WTC11 (cell line): ENCODE measurements around the gene DDX39A. TPM values are rescaled to one million over a fixed set of nuclear protein-coding genes. Genes with fewer than 3 reads are reported as not detected.

Source experiments
- ATAC-seq: fragments of 200-7000 bp; cut with Tn5 transposase; 2 replicates; pipeline ENCODE4 v1.10.0; 2021; ENCODE audit warnings: mild to moderate bottlenecking, moderate library complexity
- CTCF ChIA-PET: fragments of 300-600 bp; sonication (Branson Sonifier 250); formaldehyde crosslinking; loops from one replicate; lab custom pipeline; 2021; ENCODE audit warnings: antibody characterized with exemption; lab: Charles Lee
- POLR2A ChIA-PET: fragments of 350-600 bp; sonication (Branson Sonifier 250); formaldehyde crosslinking; loops from one replicate; lab custom pipeline; 2021; ENCODE audit warnings: antibody characterized with exemption; lab: Charles Lee
- DNase-seq: peaks from one replicate; pipeline ENCODE4 v3.0.0; 2021; ENCODE audit warnings: low spot score
- H3K27ac Mint-ChIP-seq: 2 replicates; pipeline ENCODE4 v1.8.0; 2021; ENCODE audit warnings: mixed read lengths
- H3K27me3 Mint-ChIP-seq: 2 replicates; pipeline ENCODE4 v1.8.0; 2021; ENCODE audit warnings: low read depth, mild to moderate bottlenecking, moderate library complexity, mixed read lengths
- H3K36me3 Mint-ChIP-seq: 2 replicates; pipeline ENCODE4 v1.8.0; 2021; ENCODE audit warnings: mixed read lengths
- H3K4me1 Mint-ChIP-seq: 2 replicates; pipeline ENCODE4 v1.8.0; 2022; ENCODE audit warnings: mixed read lengths
- H3K4me3 Mint-ChIP-seq: 2 replicates; pipeline ENCODE4 v1.8.0; 2021; ENCODE audit warnings: mild to moderate bottlenecking, moderate library complexity, mixed read lengths
- H3K9me3 Mint-ChIP-seq: 2 replicates; pipeline ENCODE4 v1.8.0; 2021; ENCODE audit warnings: mixed read lengths
- AR ChIP-seq: fragments of 250-450 bp; sonication (Bioruptor Pico); IDR thresholded peaks from 2 replicates; pipeline ENCODE4 v1.9.0; 2021; ENCODE audit warnings: mild to moderate bottlenecking
- CREM ChIP-seq: sonication (generic); formaldehyde crosslinking; IDR thresholded peaks from 2 replicates; pipeline ENCODE4 v1.8.1; 2022; ENCODE audit warnings: mild to moderate bottlenecking, missing genetic modification reagents, moderate library complexity
- FOXJ3 ChIP-seq: sonication (generic); formaldehyde crosslinking; IDR thresholded peaks from 2 replicates; pipeline ENCODE4 v1.9.0; 2021; ENCODE audit warnings: missing genetic modification reagents, mild to moderate bottlenecking, borderline replicate concordance
- FOXK1 ChIP-seq: sonication (generic); formaldehyde crosslinking; IDR thresholded peaks from 2 replicates; pipeline ENCODE4 v1.8.0; 2022; ENCODE audit warnings: mild to moderate bottlenecking, moderate library complexity, missing genetic modification reagents
- FOXP4 ChIP-seq: sonication (generic); formaldehyde crosslinking; IDR thresholded peaks from 2 replicates; pipeline ENCODE4 v1.8.0; 2022; ENCODE audit warnings: mild to moderate bottlenecking, missing genetic modification reagents
- IRF2 ChIP-seq: sonication (generic); formaldehyde crosslinking; IDR thresholded peaks from 2 replicates; pipeline ENCODE4 v1.8.0; 2022; ENCODE audit warnings: low read depth, missing genetic modification reagents, borderline replicate concordance
- MAX ChIP-seq: sonication (generic); formaldehyde crosslinking; IDR thresholded peaks from 2 replicates; pipeline ENCODE4 v1.8.0; 2022; ENCODE audit warnings: mild to moderate bottlenecking, missing genetic modification reagents
- MXD4 ChIP-seq: fragments of 250-450 bp; sonication (Bioruptor Pico); IDR thresholded peaks from 2 replicates; pipeline ENCODE4 v1.8.0; 2021; ENCODE audit warnings: mild to moderate bottlenecking, moderate library complexity, borderline replicate concordance
- MYBL2 ChIP-seq: sonication (generic); formaldehyde crosslinking; IDR thresholded peaks from 2 replicates; pipeline ENCODE4 v1.8.1; 2023; ENCODE audit warnings: mild to moderate bottlenecking, moderate library complexity, missing genetic modification reagents
- PRRX2 ChIP-seq: fragments of 250-450 bp; sonication (Bioruptor Pico); IDR thresholded peaks from 2 replicates; pipeline ENCODE4 v1.8.0; 2021; ENCODE audit warnings: mild to moderate bottlenecking
- RORB ChIP-seq: fragments of 250-450 bp; sonication (Bioruptor Pico); IDR thresholded peaks from 2 replicates; pipeline ENCODE4 v1.9.0; 2021; ENCODE audit warnings: mild to moderate bottlenecking
- STAT6 ChIP-seq: sonication (generic); formaldehyde crosslinking; conservative IDR thresholded peaks from 2 replicates; pipeline ENCODE4 v1.8.1; 2023; ENCODE audit warnings: mild to moderate bottlenecking, low read depth, missing genetic modification reagents, moderate library complexity
- ZBTB43 ChIP-seq: sonication (generic); formaldehyde crosslinking; IDR thresholded peaks from 2 replicates; pipeline ENCODE4 v1.8.1; 2023; ENCODE audit warnings: mild to moderate bottlenecking, missing genetic modification reagents
- ZMAT4 ChIP-seq: fragments of 250-450 bp; sonication (Bioruptor Pico); IDR thresholded peaks from 2 replicates; pipeline ENCODE4 v1.9.0; 2021; ENCODE audit warnings: mild to moderate bottlenecking
- ZNF281 ChIP-seq: sonication (generic); formaldehyde crosslinking; IDR thresholded peaks from 2 replicates; pipeline ENCODE4 v1.8.0; 2023; ENCODE audit warnings: mild to moderate bottlenecking, missing genetic modification reagents
- ZNF317 ChIP-seq: sonication (generic); formaldehyde crosslinking; IDR thresholded peaks from 2 replicates; pipeline ENCODE4 v1.8.1; 2023; ENCODE audit warnings: low read depth, mild to moderate bottlenecking, moderate library complexity, missing genetic modification reagents, borderline replicate concordance
- ZNF396 ChIP-seq: fragments of 250-450 bp; sonication (Bioruptor Pico); IDR thresholded peaks from 2 replicates; pipeline ENCODE4 v1.8.0; 2021; ENCODE audit warnings: mild to moderate bottlenecking, moderate library complexity, borderline replicate concordance
- ZNF425 ChIP-seq: fragments of 250-450 bp; sonication (Bioruptor Pico); conservative IDR thresholded peaks from 2 replicates; pipeline ENCODE4 v1.9.0; 2021; ENCODE audit warnings: mild to moderate bottlenecking
- total RNA-seq: library from RNA; stranded (reverse); gene quantifications from 3 replicates; pipeline ENCODE4 v1.2.3, GENCODE V29; 2021

Gene DDX39A
- total RNA-seq, 1 experiment from 2014 or later: 136 TPM

- TF ChIP-seq ZNF425 (CRISPR knock-in tag) (no peak), ZNF317 (CRISPR knock-in tag) (no peak), ZNF396 (no peak), RORB (CRISPR knock-in tag) (no peak), ZNF281 (CRISPR knock-in tag) (no peak), IRF2 (CRISPR knock-in tag) (no peak), MYBL2 (CRISPR knock-in tag) (no peak)
These were observed 48.2 kb upstream of the DDX39A start (continued) for GRCh38 chr19:14467391-14467790.

- ChIA-PET CTCF (interaction anchor here (0.9 kb wide), 1 partner anchor 13 kb away, joined by 3 read pairs; no protein-coding TSS in a partner anchor), POLR2A (no interaction called here)
- Mint-ChIP-seq H3K9me3 (no peaks in the 10 kb centered on the region), H3K4me1 (no peaks in the 10 kb centered on the region), H3K4me3 (no peak overlapping the region), H3K27me3 (no peaks in the 10 kb centered on the region), H3K27ac (no peak overlapping the region), H3K36me3 (peaks cover 34% of the 10 kb centered on the region)
- DNase-seq (no peak), ATAC-seq (no peak)
- TF ChIP-seq AR (CRISPR knock-in tag) (no peak), FOXK1 (CRISPR knock-in tag) (no peak), FOXJ3 (no peak), MAX (CRISPR knock-in tag) (no peak), MXD4 (CRISPR knock-in tag) (no peak), ZMAT4 (CRISPR knock-in tag) (no peak), CREM (no peak), ZBTB43 (CRISPR knock-in tag) (no peak), ZNF425 (CRISPR knock-in tag) (no peak), STAT6 (no peak), PRRX2 (CRISPR knock-in tag) (no peak), MYBL2 (CRISPR knock-in tag) (no peak), FOXP4 (no peak)
These were observed 44.6 kb upstream of the DDX39A start for GRCh38 chr19:14463747-14464146.
